Measurements from ENCODE around the gene ME3. TPM values are rescaled to one million over a fixed set of nuclear protein-coding genes. Genes with fewer than 3 reads are reported as not detected.

Gene ME3
- 0.30 TPM for total RNA-seq (2021; ENCODE audit: unreplicated experiment)
- 0.10 and 0.11 TPM in 2 replicates for polyA plus RNA-seq (2012)
- Bru-seq, nascent RNA: percentile 13 among the genes with signal in this experiment
- BruChase-seq, experiment 1, labeled RNA remaining after a 6-hour chase: percentile 5 among the genes with signal in this experiment
- percentile 9 among the genes with signal in this experiment for BruChase-seq, experiment 2, labeled RNA remaining after a 2-hour chase
- long read RNA-seq: 0 reads

DNA sequence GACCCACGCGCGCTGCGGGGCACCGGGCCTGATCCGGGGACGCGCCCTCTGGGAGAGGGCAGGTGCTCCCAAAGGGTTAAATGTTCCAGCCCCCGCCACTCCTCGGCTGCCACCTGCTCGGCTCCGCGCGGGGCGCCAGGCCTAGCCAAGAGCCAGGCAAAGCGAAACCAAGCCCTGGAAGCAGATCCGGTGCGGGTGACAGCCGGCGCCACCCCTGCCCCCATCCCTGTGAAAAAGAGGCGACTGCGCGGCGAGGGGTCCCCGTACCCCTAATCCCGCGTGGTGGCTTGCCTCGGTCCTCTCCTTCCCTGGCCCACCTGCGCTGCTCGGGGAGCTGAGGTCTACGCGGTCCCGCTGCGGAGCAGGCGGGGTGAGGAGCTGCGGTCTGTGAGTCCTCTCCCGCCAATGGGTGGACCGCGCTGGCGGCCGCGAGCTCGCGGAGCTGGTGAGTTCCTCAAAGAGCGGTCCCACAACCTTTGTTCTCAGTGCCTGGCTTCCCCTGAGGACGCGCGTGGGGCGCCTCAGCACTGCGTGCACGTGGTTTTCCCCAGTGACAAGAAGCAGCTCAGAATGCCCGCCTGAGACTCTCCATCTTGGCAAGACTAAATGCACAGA, at the start of gene ME3:
ME3 (minus strand) TSS at position 610 of the 615 bp plus-strand sequence.
- ChIA-PET POLR2A (no interaction called here), CTCF (no interaction called here), RAD21 (ENCODE audit: low non-redundant PET in 1 of 2, low total read pairs in 2 of 2, uncharacterized antibody in 2 of 2, unreplicated experiment in 2 of 2) (no interaction called here)
- no peaks in the 10 kb centered on the region for H3K27me3 ChIP-seq (ENCODE audit: insufficient read depth, low read length)
- BruUV-seq (replicated peaks): no TSS peak
- no peaks in the 10 kb centered on the region for H4K20me1 ChIP-seq (ENCODE audit: insufficient read depth)
- H3K4me1 ChIP-seq (ENCODE audit: control insufficient read depth in 1 of 2, insufficient read depth in 2 of 2, low read length in 2 of 2): peaks cover 0 to 9% of the 10 kb centered on the region in 2 experiments; a peak in 3 of 4 replicates
- H3K4me3 ChIP-seq (replicated peaks in 1 of 2; ENCODE audit: low read depth in 1 of 2, low read length in 2 of 2): peak within 1 kb of the TSS; percentile 28 to 47
- TF ChIP-seq, protein P1, sequence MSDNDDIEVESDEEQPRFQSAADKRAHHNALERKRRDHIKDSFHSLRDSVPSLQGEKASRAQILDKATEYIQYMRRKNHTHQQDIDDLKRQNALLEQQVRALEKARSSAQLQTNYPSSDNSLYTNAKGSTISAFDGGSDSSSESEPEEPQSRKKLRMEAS (IDR thresholded peaks at IDR 0.05): no peak
- TF ChIP-seq ZFX (IDR thresholded peaks at IDR 0.05): peak; percentile 3; the same call in 1 of the 2 replicates
- DNase-seq (ENCODE audit: low read depth, low spot score) (no peak), ATAC-seq (no peak; the same call in 1 of the 2 replicates)
- H3K27ac ChIP-seq (ENCODE audit: low read depth, low read length): no peak within 1 kb of the TSS; the same call in 1 of the 2 replicates
- H3K79me2 ChIP-seq (ENCODE audit: insufficient read depth, low read length): no peaks in the 10 kb centered on the region
- peak within 1 kb of the TSS; percentile 96 for H2AFZ ChIP-seq (ENCODE audit: low read depth, low read length, poor library complexity, severe bottlenecking)
- no peaks in the 10 kb centered on the region for H3K36me3 ChIP-seq (ENCODE audit: control insufficient read depth in 1 of 2, insufficient read depth in 2 of 2, low read length in 2 of 2)
- no peaks in the 10 kb centered on the region for H3K9me3 ChIP-seq (ENCODE audit: control insufficient read depth in 1 of 2, insufficient read depth in 1 of 2, low read depth in 1 of 2, low read length in 2 of 2)
- peak within 1 kb of the TSS; percentile 67 for H3K4me2 ChIP-seq (ENCODE audit: low read length)
- peak within 1 kb of the TSS; percentile 29; the same call in 1 of the 2 replicates for H3K9ac ChIP-seq (ENCODE audit: low read length)
- no peaks in the 10 kb centered on the region for H3K9me2 ChIP-seq (ENCODE audit: insufficient read depth)
- intact Hi-C loops (cut with micrococcal nuclease): no loop called here

DNA sequence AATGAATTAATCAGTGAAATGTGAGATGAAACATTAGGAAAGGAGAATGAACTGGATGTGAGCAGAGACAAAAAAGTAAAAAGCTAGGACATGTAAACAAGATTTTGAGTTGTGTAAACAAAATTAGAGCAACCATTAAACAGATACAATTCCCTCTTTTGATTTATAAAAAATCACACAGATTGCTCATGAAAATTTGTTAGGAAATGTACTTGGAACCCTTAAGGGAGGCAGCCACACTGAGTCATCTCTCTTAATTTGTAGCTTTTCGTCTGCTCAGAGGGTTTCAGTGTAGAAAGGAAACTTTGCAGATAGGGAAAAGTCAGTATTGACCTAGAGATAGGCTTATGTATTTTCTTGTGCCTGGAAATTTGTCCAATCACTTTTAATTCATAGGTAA, 49.6 kb upstream of the ME3 start:
- no peak overlapping the region for H3K27ac ChIP-seq (ENCODE audit: low read depth, low read length)
- CTCF ChIA-PET: no interaction called here
- POLR2A ChIA-PET: interaction anchor here (0.6 kb wide), 1 partner anchor 316 kb away, joined by 4 read pairs; no protein-coding TSS in a partner anchor

More for the DNA sequence above, 49.6 kb upstream of the ME3 start:
- no TSS peak for BruUV-seq (replicated peaks)
- H3K9me3 ChIP-seq (ENCODE audit: control insufficient read depth in 1 of 2, insufficient read depth in 1 of 2, low read depth in 1 of 2, low read length in 2 of 2): no peaks in the 10 kb centered on the region
- intact Hi-C loops (cut with micrococcal nuclease): no loop called here
- no peaks in the 10 kb centered on the region for H3K9me2 ChIP-seq (ENCODE audit: insufficient read depth)
- RAD21 ChIA-PET (ENCODE audit: low non-redundant PET in 1 of 2, low total read pairs in 2 of 2, uncharacterized antibody in 2 of 2, unreplicated experiment in 2 of 2): no interaction called here
- no peaks in the 10 kb centered on the region for H3K27me3 ChIP-seq (ENCODE audit: insufficient read depth, low read length)
- DNase-seq (ENCODE audit: low read depth, low spot score) (no peak), ATAC-seq (no peak)
- no peak overlapping the region for H3K4me3 ChIP-seq (replicated peaks in 1 of 2; ENCODE audit: low read depth in 1 of 2, low read length in 2 of 2)
- no peaks in the 10 kb centered on the region for H3K36me3 ChIP-seq (ENCODE audit: control insufficient read depth in 1 of 2, insufficient read depth in 2 of 2, low read length in 2 of 2)
- TF ChIP-seq ZFX (IDR thresholded peaks at IDR 0.05) (no peak), EGR1 (IDR thresholded peaks at IDR 0.05; ENCODE audit: low read depth) (no peak), CEBPB (IDR thresholded peaks at IDR 0.05; ENCODE audit: low read depth) (no peak), FOSL1 (IDR thresholded peaks at IDR 0.05; ENCODE audit: low read depth) (no peak)
- TF ChIP-seq, protein P1 (IDR thresholded peaks at IDR 0.05): no peak
- H2AFZ ChIP-seq (ENCODE audit: low read depth, low read length, poor library complexity, severe bottlenecking): no peak overlapping the region
- no peaks in the 10 kb centered on the region for H4K20me1 ChIP-seq (ENCODE audit: insufficient read depth)
- H3K4me1 ChIP-seq (ENCODE audit: control insufficient read depth in 1 of 2, insufficient read depth in 2 of 2, low read length in 2 of 2): peaks cover 3 to 25% of the 10 kb centered on the region in 2 experiments; a peak in 3 of 4 replicates
- H3K79me2 ChIP-seq (ENCODE audit: insufficient read depth, low read length): no peaks in the 10 kb centered on the region
- H3K4me2 ChIP-seq (ENCODE audit: low read length): no peak overlapping the region
- no peak overlapping the region for H3K9ac ChIP-seq (ENCODE audit: low read length)

All from HCT116 (cell line).